NCI-H748 (cell line): ENCODE results near the gene CKAP4.
"Not testable (repeated sequence)": the region's sequence is repeated elsewhere in the genome, so short reads cannot be mapped to it uniquely, and the experiment has no call there.

Experiments
- DNase-seq: peaks from one replicate; lab custom pipeline; 2025; ENCODE audit not compliant: unreplicated experiment; lab: John Stamatoyannopoulos, UW

CKAP4 gene

GRCh38 chr12:106247674-106248311 lies at the start of gene CKAP4:
TSS of gene CKAP4 (minus strand) at chr12:106248020. CDS start at chr12:106247851, 169 bp downstream.
- DNase-seq, result peak; percentile 85

GRCh38 chr12:106297075-106297474 lies 49.3 kb upstream of the CKAP4 start:
- DNase-seq, result no peak

- no peak for DNase-seq
Measured at GRCh38 chr12:106296179-106296877, 48.5 kb upstream of the CKAP4 start.

- DNase-seq, result no peak
Measured at GRCh38 chr12:106292339-106292738, 44.5 kb upstream of the CKAP4 start.

GRCh38 chr12:106291342-106291741 lies 43.5 kb upstream of the CKAP4 start:
- peak; percentile 87 for DNase-seq

- DNase-seq, result no peak
Measured at GRCh38 chr12:106290666-106291065, 42.8 kb upstream of the CKAP4 start.

GRCh38 chr12:106289196-106289681 lies 41.4 kb upstream of the CKAP4 start:
- no peak for DNase-seq

- no peak for DNase-seq
Measured at GRCh38 chr12:106288494-106289195, 40.8 kb upstream of the CKAP4 start.

- DNase-seq, result no peak
Measured at GRCh38 chr12:106288101-106288493, 40.3 kb upstream of the CKAP4 start.

GRCh38 chr12:106287364-106287763 lies 39.5 kb upstream of the CKAP4 start:
- DNase-seq, result no peak

- DNase-seq, result not testable (repeated sequence)
Measured at GRCh38 chr12:106286576-106287162, 38.8 kb upstream of the CKAP4 start.

- DNase-seq, result peak; percentile 29
Measured at GRCh38 chr12:106285982-106286381, 38.2 kb upstream of the CKAP4 start.

- no peak for DNase-seq
Measured at GRCh38 chr12:106284358-106285105, 36.7 kb upstream of the CKAP4 start.

GRCh38 chr12:106282457-106283097 lies 34.8 kb upstream of the CKAP4 start:
- DNase-seq, result peak; percentile 65

- no peak for DNase-seq
Measured at GRCh38 chr12:106281804-106282203, 34.0 kb upstream of the CKAP4 start.

GRCh38 chr12:106281056-106281782 lies 33.4 kb upstream of the CKAP4 start:
- DNase-seq, result peak; percentile 45

GRCh38 chr12:106280106-106280505 lies 32.3 kb upstream of the CKAP4 start:
- DNase-seq, result peak; percentile 3

GRCh38 chr12:106276032-106276740 lies 28.4 kb upstream of the CKAP4 start:
- no peak for DNase-seq

GRCh38 chr12:106275458-106275857 lies 27.6 kb upstream of the CKAP4 start:
- DNase-seq, result no peak
